ENCODE measurements around the gene CORO6. TPM values are rescaled to one million over a fixed set of nuclear protein-coding genes. Genes with fewer than 3 reads are reported as not detected.

Gene CORO6
- total RNA-seq, 4 donors from 2014 or later = 65.3 to 161 (median 99.2) TPM

- H3K9me3 ChIP-seq = no peaks in the 10 kb centered on the region
- peak within 1 kb of the TSS; percentile 69 to 88 (median 84) for H3K4me3 ChIP-seq (replicated peaks in 1 of 3)
- peaks cover 50 to 60% of the 10 kb centered on the region in 2 donors for H3K4me1 ChIP-seq
- intact Hi-C loops (cut with DNase I) = loop anchor here (10.0 kb wide), 1 partner anchor 345 kb away; the partner anchor contains the start of gene SSH2
- TF ChIP-seq, protein P1, sequence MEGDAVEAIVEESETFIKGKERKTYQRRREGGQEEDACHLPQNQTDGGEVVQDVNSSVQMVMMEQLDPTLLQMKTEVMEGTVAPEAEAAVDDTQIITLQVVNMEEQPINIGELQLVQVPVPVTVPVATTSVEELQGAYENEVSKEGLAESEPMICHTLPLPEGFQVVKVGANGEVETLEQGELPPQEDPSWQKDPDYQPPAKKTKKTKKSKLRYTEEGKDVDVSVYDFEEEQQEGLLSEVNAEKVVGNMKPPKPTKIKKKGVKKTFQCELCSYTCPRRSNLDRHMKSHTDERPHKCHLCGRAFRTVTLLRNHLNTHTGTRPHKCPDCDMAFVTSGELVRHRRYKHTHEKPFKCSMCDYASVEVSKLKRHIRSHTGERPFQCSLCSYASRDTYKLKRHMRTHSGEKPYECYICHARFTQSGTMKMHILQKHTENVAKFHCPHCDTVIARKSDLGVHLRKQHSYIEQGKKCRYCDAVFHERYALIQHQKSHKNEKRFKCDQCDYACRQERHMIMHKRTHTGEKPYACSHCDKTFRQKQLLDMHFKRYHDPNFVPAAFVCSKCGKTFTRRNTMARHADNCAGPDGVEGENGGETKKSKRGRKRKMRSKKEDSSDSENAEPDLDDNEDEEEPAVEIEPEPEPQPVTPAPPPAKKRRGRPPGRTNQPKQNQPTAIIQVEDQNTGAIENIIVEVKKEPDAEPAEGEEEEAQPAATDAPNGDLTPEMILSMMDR (IDR thresholded peaks at IDR 0.05) = peak in 1 of 6 experiments; percentile 20
- TF ChIP-seq POLR2A (IDR thresholded peaks at IDR 0.05) = peak; percentile 42 to 89
- H3K27ac ChIP-seq = peak within 1 kb of the TSS; percentile 35 to 79 (median 72)
- H3K27me3 ChIP-seq = no peaks in the 10 kb centered on the region
- WGBS, 2 donors = 21 to 48% methylated on average over 10 to 23 of the region's 70 CpGs
- no peaks in the 10 kb centered on the region for H3K36me3 ChIP-seq
- peak; percentile 89 to 91 for DNase-seq
Measured at GRCh38 chr17:29589524-29590410, 32.9 kb downstream of the CORO6 start, which contains the start of gene GIT1. Gene GIT1 (minus strand): TSS chr17:29589648. CDS start chr17:29589378, 270 bp downstream.

DNA sequence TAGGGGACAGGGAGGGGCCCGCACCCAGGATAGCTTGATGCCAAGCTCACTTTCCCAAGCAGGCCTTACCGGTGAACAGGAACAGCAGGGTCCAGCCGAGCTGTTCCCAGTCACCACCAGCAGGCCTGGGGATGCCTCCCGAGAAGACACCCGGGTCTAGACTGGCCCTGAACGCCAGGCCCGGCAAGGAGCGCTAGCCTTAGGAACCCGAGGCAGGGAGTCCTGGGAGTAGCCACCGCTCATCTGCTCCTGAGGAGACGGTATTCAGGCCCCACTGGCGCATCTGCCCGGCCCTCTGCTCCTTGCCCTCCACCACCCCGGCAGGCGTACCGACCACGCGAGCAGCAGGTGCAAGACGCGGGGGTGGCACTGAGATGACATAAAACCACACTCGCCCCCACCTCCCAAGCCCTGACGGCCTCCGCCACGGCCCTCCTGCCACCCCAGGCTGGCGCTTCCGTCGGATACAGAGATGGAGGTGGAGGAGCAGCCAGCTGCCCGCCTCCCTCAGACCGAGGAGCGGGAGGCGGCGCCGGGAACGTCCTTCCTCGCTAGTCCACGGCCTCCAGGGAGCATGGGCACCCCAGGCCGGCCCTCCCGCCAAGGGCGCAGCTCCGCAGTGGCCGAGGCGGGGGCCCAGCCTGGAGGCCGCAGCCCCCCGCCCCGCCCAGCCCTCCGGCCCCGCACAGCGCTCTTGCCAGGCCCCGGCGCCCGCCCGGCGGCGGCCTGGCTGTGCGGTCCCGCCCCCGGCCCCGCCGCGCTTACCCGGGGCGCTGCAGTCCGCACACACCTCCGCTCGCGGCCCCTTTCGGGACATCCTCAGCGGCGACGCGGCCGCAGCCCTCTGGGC lies 33.9 kb downstream of the CORO6 start:
- intact Hi-C loops (cut with DNase I) = loop anchor here (10.0 kb wide), 1 partner anchor 346 kb away; the partner anchor contains the start of gene SSH2
- H3K27me3 ChIP-seq = no peaks in the 10 kb centered on the region
- peak overlapping the region; percentile 69 to 88 (median 84) for H3K4me3 ChIP-seq (replicated peaks in 1 of 3)
- H3K9me3 ChIP-seq = no peaks in the 10 kb centered on the region
- peak overlapping the region; percentile 35 to 78 (median 72) for H3K27ac ChIP-seq
- peak; percentile 31 to 45 for DNase-seq
- no peaks in the 10 kb centered on the region for H3K36me3 ChIP-seq
- 0 to 4% methylated on average over 7 to 8 of the region's 72 CpGs for WGBS, 2 donors
- TF ChIP-seq, protein P1 (IDR thresholded peaks at IDR 0.05) = no peak
- no peak for TF ChIP-seq POLR2A (IDR thresholded peaks at IDR 0.05)
- peaks cover 48 to 64% of the 10 kb centered on the region in 2 donors for H3K4me1 ChIP-seq

- H3K4me3 ChIP-seq (replicated peaks in 1 of 3) = peak overlapping the region in 2 of 3 donors; percentile 84 to 88
- intact Hi-C loops (cut with DNase I) = loop anchor here (10.0 kb wide), 1 partner anchor 347 kb away; the partner anchor contains the start of gene SSH2
- peak overlapping the region in 2 of 3 donors; percentile 72 to 78 for H3K27ac ChIP-seq
- H3K27me3 ChIP-seq = no peaks in the 10 kb centered on the region
- TF ChIP-seq, protein P1 (IDR thresholded peaks at IDR 0.05) = no peak
- no peak for TF ChIP-seq POLR2A (IDR thresholded peaks at IDR 0.05)
- 43 to 61% methylated on average over 8 of the region's 8 CpGs for WGBS, 2 donors
- DNase-seq = no peak
- peaks cover 48 to 65% of the 10 kb centered on the region in 2 donors for H3K4me1 ChIP-seq
- no peaks in the 10 kb centered on the region for H3K36me3 ChIP-seq
- H3K9me3 ChIP-seq = no peaks in the 10 kb centered on the region
Measured at GRCh38 chr17:29588017-29588561, 34.6 kb downstream of the CORO6 start.

DNA sequence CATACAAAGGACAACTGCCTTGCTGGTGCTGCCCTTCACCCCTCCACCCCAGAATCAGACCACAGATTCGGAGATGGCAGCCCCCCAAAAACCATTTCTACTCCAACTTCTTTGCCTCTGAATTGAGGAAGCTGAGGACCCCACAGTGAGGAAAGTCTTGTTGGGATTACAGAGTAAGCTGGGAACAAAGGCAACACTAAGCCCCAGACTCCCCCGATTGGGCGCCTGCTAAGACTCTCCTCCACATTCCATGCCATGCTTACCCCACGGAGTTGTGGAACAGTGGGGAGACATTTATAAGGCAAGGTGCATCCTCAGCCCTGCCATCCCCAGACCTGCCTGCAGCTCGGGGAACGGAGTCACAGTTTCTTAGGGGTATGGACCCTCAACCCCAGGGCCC lies 35.1 kb downstream of the CORO6 start:
- DNase-seq = no peak
- Histone ChIP-seq H3K36me3 (no peaks in the 10 kb centered on the region), H3K27ac (peak overlapping the region in 1 of 3 donors; percentile 78), H3K9me3 (no peaks in the 10 kb centered on the region), H3K27me3 (no peaks in the 10 kb centered on the region), H3K4me1 (peaks cover 46 to 62% of the 10 kb centered on the region in 2 donors), H3K4me3 (replicated peaks in 1 of 3) (no peak overlapping the region)
- TF ChIP-seq, protein P1 (IDR thresholded peaks at IDR 0.05) = no peak
- TF ChIP-seq POLR2A (IDR thresholded peaks at IDR 0.05) = no peak
- intact Hi-C loops (cut with DNase I) = loop anchor here (10.0 kb wide), 1 partner anchor 347 kb away; the partner anchor contains the start of gene SSH2
- WGBS, 2 donors = 90 to 93% methylated on average over 6 of the region's 6 CpGs
